ENCODE measurements around the gene SLC9C1. TPM values are rescaled to one million over a fixed set of nuclear protein-coding genes. Genes with fewer than 3 reads are reported as not detected.

The SLC9C1 gene
- total and polyA plus RNA-seq, 2 of the 4 experiments (the other 2 are of a cell fraction) = not detected

- Histone ChIP-seq H3K9me3 (ENCODE audit: control insufficient read depth, insufficient read depth, low read length) (no peaks in the 10 kb centered on the region), H3K14ac (replicated peaks; ENCODE audit: low read depth, low read length) (no peak overlapping the region), H3K9ac (ENCODE audit: low read depth, low read length) (no peak overlapping the region), H3K23ac (ENCODE audit: low read depth, low read length) (no peak overlapping the region), H3K36me3 (ENCODE audit: control insufficient read depth, insufficient read depth, low read length) (no peaks in the 10 kb centered on the region), H2AK5ac (ENCODE audit: low read depth, low read length) (no peak overlapping the region), H3K9me1 (ENCODE audit: insufficient read depth, low read length) (no peaks in the 10 kb centered on the region), H4K8ac (ENCODE audit: low read depth in 2 of 2, low read length in 2 of 2) (no peak overlapping the region), H2AK9ac (replicated peaks; ENCODE audit: low read depth, low read length, poor library complexity) (no peak overlapping the region), H3K4me1 (ENCODE audit: control insufficient read depth, insufficient read depth, low read length) (peaks cover under 1% of the 10 kb centered on the region; the same call in 1 of the 2 replicates), H3K27me3 (ENCODE audit: control insufficient read depth, insufficient read depth, low read length) (no peaks in the 10 kb centered on the region), H3K27ac (ENCODE audit: insufficient read depth, low read length) (no peak overlapping the region), H3K4me3 (ENCODE audit: insufficient read depth, low read depth, low read length) (no peak overlapping the region), H3K4me2 (ENCODE audit: low read depth, low read length) (no peak overlapping the region), H2BK15ac (ENCODE audit: low read depth, low read length) (no peak overlapping the region), H4K20me1 (ENCODE audit: insufficient read depth, low read length) (no peaks in the 10 kb centered on the region), H2BK20ac (ENCODE audit: low read depth, low read length) (no peak overlapping the region), H3K4ac (ENCODE audit: low read depth, low read length) (no peak overlapping the region), H4K91ac (ENCODE audit: insufficient read depth, low read depth, low read length) (no peak overlapping the region), H3K79me1 (ENCODE audit: low read depth in 1 of 2, low read length in 2 of 2) (no peaks in the 10 kb centered on the region), H3K18ac (ENCODE audit: low read depth, low read length) (no peak overlapping the region), H2AFZ (replicated peaks; ENCODE audit: low read length, poor library complexity) (no peak overlapping the region), H3K56ac (ENCODE audit: extremely low read depth, insufficient read depth, low read length) (no peak overlapping the region), H2BK5ac (ENCODE audit: low read depth, low read length, poor library complexity, severe bottlenecking) (no peak overlapping the region), H2BK120ac (ENCODE audit: low read depth, low read length) (no peak overlapping the region), H4K5ac (ENCODE audit: low read depth, low read length) (no peak overlapping the region)
- intact Hi-C loops (cut with micrococcal nuclease) (loop anchor here (5.0 kb wide), 1 partner anchor 1555 kb away; no protein-coding TSS in a partner anchor), in situ Hi-C loops (cut with MboI; ENCODE audit: low sequenced_read_pairs) (loop anchor here (10.0 kb wide), 1 partner anchor 227 kb away; no protein-coding TSS in a partner anchor), dilution Hi-C loops (cut with HindIII; ENCODE audit: low sequenced_read_pairs, unreplicated experiment) (no loop called here)
- CTCF ChIA-PET = interaction anchor here (0.7 kb wide), 1 partner anchor 221 kb away, joined by 4 read pairs; no protein-coding TSS in a partner anchor
- no TSS peak for BruUV-seq (replicated peaks)
- TF ChIP-seq ELK1 (IDR thresholded peaks at IDR 0.05; ENCODE audit: borderline replicate concordance, low read depth, low read length) (no peak), CEBPB (IDR thresholded peaks at IDR 0.05; ENCODE audit: low read depth, low read length) (no peak), POLR2A (IDR thresholded peaks at IDR 0.05; ENCODE audit: low read depth, low read length) (no peak), MAFK (IDR thresholded peaks at IDR 0.05; ENCODE audit: low read depth, low read length) (no peak), FOS (IDR thresholded peaks at IDR 0.05; ENCODE audit: low read depth, low read length) (no peak), MXI1 (IDR thresholded peaks at IDR 0.05; ENCODE audit: borderline replicate concordance, low read depth, low read length) (no peak), MAZ (IDR thresholded peaks at IDR 0.05; ENCODE audit: borderline replicate concordance, low read depth, low read length) (no peak), RAD21 (IDR thresholded peaks at IDR 0.05; ENCODE audit: low read length) (no peak), RFX5 (IDR thresholded peaks at IDR 0.05; ENCODE audit: low read depth, low read length) (no peak), RCOR1 (IDR thresholded peaks at IDR 0.05; ENCODE audit: insufficient replicate concordance, low read length) (no peak), CHD1 (IDR thresholded peaks at IDR 0.05; ENCODE audit: low read depth, low read length) (no peak), NFE2L2 (IDR thresholded peaks at IDR 0.05; ENCODE audit: low read depth, low read length) (no peak), SMC3 (IDR thresholded peaks at IDR 0.05; ENCODE audit: low read depth, low read length) (no peak), BHLHE40 (IDR thresholded peaks at IDR 0.05; ENCODE audit: low read depth, low read length) (no peak)
- TF ChIP-seq, protein P1, sequence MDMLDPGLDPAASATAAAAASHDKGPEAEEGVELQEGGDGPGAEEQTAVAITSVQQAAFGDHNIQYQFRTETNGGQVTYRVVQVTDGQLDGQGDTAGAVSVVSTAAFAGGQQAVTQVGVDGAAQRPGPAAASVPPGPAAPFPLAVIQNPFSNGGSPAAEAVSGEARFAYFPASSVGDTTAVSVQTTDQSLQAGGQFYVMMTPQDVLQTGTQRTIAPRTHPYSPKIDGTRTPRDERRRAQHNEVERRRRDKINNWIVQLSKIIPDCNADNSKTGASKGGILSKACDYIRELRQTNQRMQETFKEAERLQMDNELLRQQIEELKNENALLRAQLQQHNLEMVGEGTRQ (IDR thresholded peaks at IDR 0.05; ENCODE audit: low read depth, low read length) = no peak
- TF ChIP-seq, protein P2, sequence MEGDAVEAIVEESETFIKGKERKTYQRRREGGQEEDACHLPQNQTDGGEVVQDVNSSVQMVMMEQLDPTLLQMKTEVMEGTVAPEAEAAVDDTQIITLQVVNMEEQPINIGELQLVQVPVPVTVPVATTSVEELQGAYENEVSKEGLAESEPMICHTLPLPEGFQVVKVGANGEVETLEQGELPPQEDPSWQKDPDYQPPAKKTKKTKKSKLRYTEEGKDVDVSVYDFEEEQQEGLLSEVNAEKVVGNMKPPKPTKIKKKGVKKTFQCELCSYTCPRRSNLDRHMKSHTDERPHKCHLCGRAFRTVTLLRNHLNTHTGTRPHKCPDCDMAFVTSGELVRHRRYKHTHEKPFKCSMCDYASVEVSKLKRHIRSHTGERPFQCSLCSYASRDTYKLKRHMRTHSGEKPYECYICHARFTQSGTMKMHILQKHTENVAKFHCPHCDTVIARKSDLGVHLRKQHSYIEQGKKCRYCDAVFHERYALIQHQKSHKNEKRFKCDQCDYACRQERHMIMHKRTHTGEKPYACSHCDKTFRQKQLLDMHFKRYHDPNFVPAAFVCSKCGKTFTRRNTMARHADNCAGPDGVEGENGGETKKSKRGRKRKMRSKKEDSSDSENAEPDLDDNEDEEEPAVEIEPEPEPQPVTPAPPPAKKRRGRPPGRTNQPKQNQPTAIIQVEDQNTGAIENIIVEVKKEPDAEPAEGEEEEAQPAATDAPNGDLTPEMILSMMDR (conservative IDR thresholded peaks at IDR 0.05; ENCODE audit: low read depth, low read length) = no peak
- ATAC-seq (ENCODE audit: low read depth) (no peak), DNase-seq (no peak)
- POLR2A ChIA-PET (ENCODE audit: unreplicated experiment) = no interaction called here
These were observed 3.7 kb upstream of the SLC9C1 start for GRCh38 chr3:112297714-112298113.

Measured in IMR-90 (cell line).